ENCODE results near the gene IER5. TPM values are rescaled to one million over a fixed set of nuclear protein-coding genes. Genes with fewer than 3 reads are reported as not detected.

IER5 gene
- total and polyA plus RNA-seq, 9 of the 15 experiments (the other 6 are each of a cell fraction or from before 2014, with no cell fraction given), result 2.4 to 32.1 (median 12.0) TPM

GRCh38 chr1:181141431-181141910 lies 53.0 kb downstream of the IER5 start (continued):
- TF ChIP-seq ZNF407 (IDR thresholded peaks at IDR 0.05; ENCODE audit: low read depth) (no peak), THRAP3 (IDR thresholded peaks at IDR 0.05; ENCODE audit: borderline replicate concordance) (no peak), KDM5B (IDR thresholded peaks at IDR 0.05; ENCODE audit: insufficient replicate concordance, low read depth, low read length) (peak; percentile 11), PYGO2 (tag; IDR thresholded peaks at IDR 0.05) (no peak), RBM39 (optimal IDR thresholded peaks at IDR 0.05; ENCODE audit: low read depth, low read length) (no peak), ZNF174 (CRISPR knock-in tag; IDR thresholded peaks at IDR 0.05) (no peak), ZNF436 (CRISPR knock-in tag; IDR thresholded peaks at IDR 0.05) (no peak)
- TF ChIP-seq, protein P1, sequence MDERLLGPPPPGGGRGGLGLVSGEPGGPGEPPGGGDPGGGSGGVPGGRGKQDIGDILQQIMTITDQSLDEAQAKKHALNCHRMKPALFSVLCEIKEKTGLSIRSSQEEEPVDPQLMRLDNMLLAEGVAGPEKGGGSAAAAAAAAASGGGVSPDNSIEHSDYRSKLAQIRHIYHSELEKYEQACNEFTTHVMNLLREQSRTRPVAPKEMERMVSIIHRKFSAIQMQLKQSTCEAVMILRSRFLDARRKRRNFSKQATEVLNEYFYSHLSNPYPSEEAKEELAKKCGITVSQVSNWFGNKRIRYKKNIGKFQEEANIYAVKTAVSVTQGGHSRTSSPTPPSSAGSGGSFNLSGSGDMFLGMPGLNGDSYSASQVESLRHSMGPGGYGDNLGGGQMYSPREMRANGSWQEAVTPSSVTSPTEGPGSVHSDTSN (CRISPR knock-in tag; IDR thresholded peaks at IDR 0.05; ENCODE audit: low read depth), result no peak
- TF ChIP-seq, protein P1 (tag; conservative IDR thresholded peaks at IDR 0.05; ENCODE audit: low read depth), result no peak
